ENCODE measurements around the gene TSFM.
A peak's percentile ranks its signal among the peaks of the same experiment; 100 is the strongest.

TSFM gene

DNA sequence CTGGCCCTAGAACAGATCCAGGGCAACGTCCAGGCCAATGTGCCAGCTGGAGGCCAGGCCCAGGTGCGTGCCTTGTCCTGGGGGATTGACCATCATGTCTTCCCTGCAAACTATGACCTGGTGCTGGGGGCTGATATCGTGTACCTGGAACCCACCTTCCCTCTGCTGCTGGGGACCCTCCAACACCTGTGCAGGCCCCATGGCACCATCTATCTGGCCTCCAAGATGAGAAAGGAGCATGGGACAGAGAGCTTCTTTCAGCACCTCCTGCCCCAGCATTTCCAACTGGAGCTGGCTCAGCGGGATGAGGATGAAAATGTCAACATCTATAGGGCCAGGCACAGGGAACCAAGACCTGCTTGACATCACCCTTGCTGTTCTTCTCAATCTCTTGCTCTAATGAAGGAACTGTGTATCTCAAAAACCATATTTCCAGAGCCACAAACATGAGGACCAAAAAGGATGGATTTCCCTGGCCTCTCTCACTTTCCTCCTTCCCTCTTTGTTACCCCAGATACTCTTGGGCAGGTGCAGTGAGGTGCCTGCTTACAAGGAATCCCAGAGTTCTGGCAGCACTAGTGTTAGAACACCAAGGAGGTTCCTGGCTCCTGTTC is 2.2 kb upstream of the TSFM start:
- DNase-seq = no peak

GRCh38 chr12:57781244-57781643 is 1.3 kb upstream of the TSFM start:
- DNase-seq = peak; percentile 28 to 50 (median 30)

DNA sequence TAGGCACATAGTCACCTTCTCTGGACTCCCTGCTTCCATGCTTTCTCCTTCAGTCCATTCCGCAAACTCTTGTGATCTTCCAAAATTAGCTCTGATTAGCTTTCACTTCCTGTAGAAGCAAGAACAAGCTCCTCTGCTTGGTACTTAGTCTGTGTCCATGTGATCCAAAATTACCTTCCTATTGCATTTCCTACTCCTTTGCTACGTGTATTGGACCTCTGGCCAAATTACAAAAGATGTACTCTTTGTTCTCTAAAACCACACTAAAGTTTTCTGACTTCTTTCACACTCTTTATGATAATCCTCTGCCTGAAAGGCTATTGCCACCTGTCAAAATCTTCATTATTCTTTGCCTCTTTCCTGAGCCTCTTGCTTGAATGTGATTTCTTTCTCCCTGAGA is 786 bp upstream of the TSFM start:
- DNase-seq = peak in 1 of 3 donors; percentile 30

GRCh38 chr12:57782243-57782607 is 362 bp upstream of the TSFM start:
- no peak for DNase-seq

GRCh38 chr12:57783466-57783801 is 847 bp downstream of the TSFM start:
- DNase-seq = no peak

DNA sequence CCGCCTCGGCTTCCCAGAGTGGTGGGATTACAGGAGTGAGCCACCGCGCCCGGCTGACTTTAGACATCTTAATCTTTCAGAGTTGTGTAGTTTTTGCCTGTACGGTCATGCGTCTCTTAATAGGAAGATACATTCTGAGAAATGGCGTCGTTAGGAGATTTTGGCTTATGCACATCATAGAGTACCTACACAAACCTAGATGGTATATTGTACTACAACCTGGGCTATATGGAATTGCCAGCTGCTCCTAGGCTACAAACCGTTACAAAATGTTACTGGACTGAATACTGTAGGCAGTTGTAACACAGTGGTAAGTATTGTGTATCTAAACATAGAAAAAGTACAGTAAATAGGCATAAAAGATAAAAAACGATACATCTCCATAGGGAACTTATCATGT is 1.3 kb downstream of the TSFM start:
- no peak for DNase-seq

- peak; percentile 60 to 89 (median 71) for DNase-seq
These were observed 11.3 kb downstream of the TSFM start for GRCh38 chr12:57793920-57794319.

DNA sequence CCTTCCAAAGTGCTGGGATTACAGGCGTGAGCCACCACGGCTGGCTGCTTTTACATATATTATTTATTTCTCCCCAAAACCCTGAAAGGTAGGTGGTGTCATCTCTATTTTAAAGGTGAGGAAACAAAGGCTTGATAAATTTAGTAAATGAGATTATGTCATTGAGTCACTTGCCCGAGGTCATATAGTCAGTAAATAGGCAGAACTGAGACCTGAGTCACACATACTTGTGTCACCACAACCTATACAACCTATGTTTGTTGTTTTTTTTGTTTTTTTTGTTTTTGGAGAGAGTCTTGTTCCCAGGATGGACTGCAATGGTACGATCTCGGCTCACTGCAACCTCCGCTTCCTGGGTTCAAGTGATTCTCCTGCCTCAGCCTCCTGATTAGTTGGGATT is 12.8 kb downstream of the TSFM start:
- DNase-seq = peak in 2 of 3 donors; percentile 14 to 52

- DNase-seq = no peak
These were observed 14.4 kb downstream of the TSFM start for GRCh38 chr12:57796996-57797395.

DNA sequence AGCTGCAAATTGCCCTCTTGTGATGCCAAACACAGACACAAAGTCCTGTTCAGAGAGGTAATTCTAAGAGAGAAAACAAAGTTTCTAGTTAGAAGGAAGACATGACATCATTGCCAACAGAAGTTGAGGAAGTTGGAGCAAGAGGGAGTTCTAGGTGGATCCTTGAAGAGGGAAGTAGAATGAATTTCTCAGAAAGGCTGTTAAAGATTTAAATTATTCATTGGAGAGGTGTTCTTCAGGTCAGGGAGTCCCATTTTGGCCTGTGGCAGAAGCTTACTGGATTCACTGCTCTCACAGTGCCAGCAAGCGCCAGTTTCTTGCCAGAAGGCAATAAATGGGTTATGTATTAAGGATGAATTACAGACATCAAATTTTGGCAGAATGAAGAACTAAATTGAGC is 15.3 kb downstream of the TSFM start:
- DNase-seq = peak; percentile 57 to 80 (median 74)

GRCh38 chr12:57800965-57801364 is 18.4 kb downstream of the TSFM start:
- no peak for DNase-seq

DNA sequence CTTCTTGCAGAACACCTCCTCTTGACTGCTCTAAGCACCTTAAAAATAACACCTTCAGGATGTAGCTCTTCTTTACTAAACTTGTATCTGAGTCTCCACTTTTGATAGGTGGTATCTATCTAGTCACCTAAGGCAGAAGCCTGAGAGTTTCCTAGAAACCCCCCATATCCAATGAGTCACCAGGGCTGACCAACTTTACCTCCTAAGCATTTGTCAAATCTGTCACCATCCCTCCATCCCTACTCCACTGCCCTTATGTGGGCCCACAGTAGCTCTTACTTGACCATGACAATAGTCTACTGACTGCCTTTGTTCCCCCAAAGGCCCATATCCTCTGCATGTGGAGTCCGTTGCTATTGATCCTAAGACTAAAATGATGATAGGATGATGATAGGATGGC is 20.0 kb downstream of the TSFM start:
- no peak for DNase-seq

DNA sequence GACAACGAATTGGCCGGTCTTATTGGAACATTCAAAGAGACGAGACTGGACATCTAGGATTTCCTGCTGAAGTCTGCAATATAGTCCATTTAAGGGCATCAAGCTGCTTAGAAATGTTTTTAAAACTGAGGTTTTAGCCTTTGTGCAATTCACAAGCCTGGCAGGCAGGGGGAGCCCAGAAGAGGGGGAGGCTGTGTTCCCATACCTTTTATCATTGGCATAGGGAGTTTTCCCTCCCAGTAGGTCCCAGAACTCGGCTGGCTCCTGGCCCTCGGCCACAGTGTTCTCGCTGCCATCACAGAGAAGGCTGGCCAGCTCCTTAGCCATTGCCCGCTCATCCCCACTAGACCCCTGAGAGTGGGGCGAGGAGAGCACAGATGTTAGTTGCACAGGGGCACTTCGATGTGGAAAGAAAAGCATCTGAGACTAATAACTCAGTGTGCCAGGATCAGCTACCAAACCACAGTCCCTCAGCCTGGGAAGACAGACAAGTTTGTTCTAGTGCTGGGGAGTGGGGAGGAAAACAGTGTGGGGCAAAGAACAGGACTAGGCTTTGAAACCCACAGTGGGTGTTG is 20.8 kb downstream of the TSFM start:
- peak; percentile 45 to 68 (median 52) for DNase-seq

DNA sequence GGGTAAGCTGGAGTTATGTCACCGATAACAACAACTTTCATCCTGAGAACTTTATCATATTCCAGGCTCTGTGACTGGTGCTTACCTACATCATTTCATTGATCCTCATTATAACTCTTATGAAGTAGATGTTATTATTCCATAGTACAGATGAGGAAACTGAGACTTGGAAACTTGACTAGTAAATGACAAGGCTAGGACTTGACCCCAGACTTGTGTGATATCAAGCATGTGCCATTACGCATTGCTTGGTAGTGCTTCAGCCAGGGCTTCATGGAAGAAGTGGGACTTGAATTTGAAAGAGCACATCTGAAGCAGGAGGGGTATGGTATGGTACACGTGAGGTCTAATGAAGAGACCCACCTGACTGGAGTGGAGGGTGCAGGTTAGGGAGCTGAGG is 24.1 kb downstream of the TSFM start:
- no peak for DNase-seq

- DNase-seq = no peak
These were observed 24.7 kb downstream of the TSFM start for GRCh38 chr12:57807285-57807684.

- DNase-seq = no peak
These were observed 25.8 kb downstream of the TSFM start for GRCh38 chr12:57808351-57808750.

DNA sequence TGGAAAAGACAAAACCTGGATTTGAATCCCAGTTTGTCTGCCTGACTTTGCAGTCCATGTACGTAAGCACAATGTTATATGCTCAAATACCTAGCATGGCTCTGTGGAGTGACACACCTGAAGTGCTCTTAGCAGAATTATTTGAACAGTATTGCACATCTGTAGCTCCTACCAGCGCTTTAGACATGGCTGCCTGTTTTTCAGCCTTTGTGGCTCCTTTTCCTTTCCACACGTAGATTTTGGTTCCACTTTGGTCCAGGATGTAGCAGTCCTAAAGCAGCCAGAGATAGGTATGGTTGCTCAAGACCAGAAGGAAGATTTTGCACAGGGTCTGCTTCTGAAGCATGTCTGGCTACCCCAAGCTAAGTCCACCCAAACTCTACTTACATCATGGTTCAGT is 26.8 kb downstream of the TSFM start:
- DNase-seq = no peak

DNA sequence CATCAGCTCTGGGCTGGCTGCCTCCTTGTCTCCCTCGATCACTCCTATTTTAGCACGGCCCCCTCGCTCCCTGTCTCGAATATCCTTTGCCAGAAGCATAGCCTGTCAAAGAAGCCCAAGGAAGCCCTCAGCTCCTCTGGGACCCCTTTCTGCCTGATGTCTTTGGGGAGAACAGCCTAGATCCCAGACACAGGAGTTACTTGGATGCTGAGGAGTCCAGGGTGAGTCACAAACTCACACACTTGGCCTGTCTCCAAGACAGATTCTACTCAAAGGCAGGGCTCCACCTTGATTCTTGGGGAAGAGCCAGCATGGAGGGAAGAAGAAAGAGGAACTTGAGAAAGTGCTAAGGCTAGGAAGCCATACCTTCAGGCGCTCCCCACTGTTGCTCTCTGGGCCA is 27.9 kb downstream of the TSFM start:
- no peak for DNase-seq

DNA sequence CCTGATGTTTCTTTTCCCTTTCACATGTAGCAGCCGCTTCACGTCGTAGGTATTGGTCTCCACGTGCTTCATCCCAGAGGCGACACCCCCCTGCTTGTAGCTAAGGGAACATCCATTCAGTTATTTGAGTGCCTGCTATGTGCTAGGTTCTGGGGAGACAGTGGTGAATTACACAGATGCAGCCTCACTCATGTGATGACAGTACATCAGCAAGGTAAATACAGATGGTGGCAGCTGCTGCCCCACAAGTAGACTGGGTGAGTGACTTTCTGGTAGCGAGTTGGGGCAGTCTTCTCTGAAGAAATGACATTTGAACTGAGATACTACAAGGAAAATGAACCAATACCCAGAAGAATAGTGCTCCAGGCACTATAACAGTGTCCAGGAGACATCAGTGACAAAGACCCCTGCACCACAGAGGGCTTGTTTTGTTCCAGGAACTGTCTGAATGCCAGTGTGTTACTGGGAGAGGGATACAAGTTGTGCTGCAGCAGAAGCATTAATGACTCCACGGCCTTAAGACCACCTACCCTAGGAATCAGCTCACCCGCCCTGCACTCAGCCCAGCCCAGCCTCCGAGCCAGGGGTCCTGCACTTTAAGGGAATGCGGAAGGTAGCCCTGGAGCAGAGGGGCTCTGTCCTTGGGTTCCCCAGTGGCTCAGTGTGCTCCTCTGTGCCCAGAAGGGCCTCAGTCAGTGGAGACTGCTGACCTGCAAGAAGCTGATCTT is 28.6 kb downstream of the TSFM start:
- DNase-seq = no peak

- no peak for DNase-seq
These were observed 30.8 kb downstream of the TSFM start for GRCh38 chr12:57813111-57813970.

DNA sequence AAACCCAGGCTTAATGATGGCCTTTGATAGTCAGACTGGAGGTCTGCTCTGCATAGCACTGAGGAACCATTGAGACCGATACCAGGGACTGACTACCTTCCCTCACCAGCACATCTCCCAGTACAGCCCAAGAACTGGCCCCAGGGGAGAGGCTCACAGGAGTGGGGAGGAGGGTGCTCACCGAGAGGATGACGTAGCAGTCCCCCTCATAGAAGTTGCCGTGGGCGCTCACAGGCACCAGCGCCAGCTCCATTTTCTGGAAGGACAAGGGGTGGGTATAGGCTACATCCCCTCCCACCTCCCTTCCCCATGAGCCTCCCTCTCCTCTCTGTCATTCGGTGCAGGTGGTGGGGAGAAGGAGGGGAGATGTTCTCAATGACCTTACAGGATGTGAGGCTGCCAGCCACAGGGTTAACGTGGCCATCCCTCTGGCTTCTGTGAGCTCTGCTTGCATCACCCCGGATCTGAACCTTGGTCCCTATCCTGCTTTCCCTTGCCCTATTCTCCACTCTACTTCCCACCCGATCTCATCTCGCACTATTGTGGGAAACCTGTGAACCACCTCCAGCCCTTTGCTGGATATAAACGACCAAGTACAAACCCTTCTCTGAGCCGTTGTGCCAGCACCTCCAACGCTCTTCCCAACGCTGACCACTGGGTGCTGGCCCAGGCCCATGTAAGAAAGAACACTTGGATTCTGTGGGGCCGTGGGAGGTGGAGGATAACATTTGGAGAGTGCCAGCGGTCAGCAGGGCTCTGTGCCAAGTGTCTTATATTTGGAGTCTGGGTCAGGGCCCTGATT is 31.6 kb downstream of the TSFM start:
- no peak for DNase-seq

- no peak for DNase-seq
These were observed 32.8 kb downstream of the TSFM start for GRCh38 chr12:57815177-57816000.

All from suppressor macrophage treated with lipopolysaccharide for 1 hour (primary cell).